GM21786 (cell line): ENCODE data around the gene UBE3A.

Experiments
- ATAC-seq: cut with Tn5 transposase; IDR thresholded peaks from one replicate; pipeline ENCODE4 v1.9.1; 2021; ENCODE audit not compliant: unreplicated experiment

UBE3A gene

GRCh38 chr15:25406846-25407245 lies 32.0 kb downstream of the UBE3A start:
- no peak for ATAC-seq

- no peak for ATAC-seq
These were observed 32.6 kb downstream of the UBE3A start for GRCh38 chr15:25406261-25406660.

- no peak for ATAC-seq
These were observed 35.1 kb downstream of the UBE3A start for GRCh38 chr15:25403771-25404170.

GRCh38 chr15:25402342-25402741 lies 36.5 kb downstream of the UBE3A start:
- ATAC-seq, result no peak

DNA sequence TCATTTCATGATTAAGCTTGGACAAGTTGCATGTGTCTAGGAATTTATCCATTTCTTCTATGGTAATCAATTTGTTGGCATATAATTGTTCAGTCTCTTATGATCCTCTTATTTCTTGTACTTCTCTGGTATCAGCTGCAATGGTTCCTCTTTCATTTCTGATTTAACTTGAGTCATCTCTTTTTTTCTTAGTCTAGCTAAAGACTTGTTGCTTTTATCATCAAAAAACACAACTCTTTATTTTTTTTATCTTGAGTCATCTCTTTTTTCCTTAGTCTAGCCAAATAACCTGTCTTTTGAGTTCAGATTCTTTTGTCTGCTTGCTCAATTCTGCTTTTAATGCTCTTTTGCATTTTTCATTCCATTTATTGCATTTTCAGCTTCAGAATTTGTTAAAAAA lies 37.3 kb downstream of the UBE3A start:
- ATAC-seq, result no peak

GRCh38 chr15:25397100-25397499 lies 41.7 kb downstream of the UBE3A start:
- ATAC-seq, result no peak

DNA sequence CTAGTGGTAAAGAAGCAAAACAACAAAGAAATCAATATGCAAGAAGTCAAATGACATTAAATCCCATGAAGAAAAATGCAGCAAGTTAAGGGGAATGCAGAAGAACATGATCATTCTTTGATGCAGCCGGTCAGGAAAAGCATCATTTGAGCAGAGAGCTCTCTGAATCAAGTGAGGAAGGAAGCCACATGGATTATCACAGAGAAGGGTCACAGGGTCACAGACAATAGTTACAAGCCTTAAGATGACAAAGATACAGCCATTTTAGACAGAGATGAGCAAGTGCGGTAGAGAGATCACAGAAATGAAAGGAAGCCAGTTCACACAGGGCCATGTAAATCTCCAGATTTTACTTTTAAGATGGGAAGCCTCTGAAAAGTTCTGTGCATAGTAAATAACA lies 43.9 kb downstream of the UBE3A start:
- ATAC-seq, result no peak

- ATAC-seq, result no peak
These were observed 46.0 kb downstream of the UBE3A start for GRCh38 chr15:25392806-25393205.

- ATAC-seq, result no peak
These were observed 46.7 kb downstream of the UBE3A start for GRCh38 chr15:25391971-25392721.

- no peak for ATAC-seq
These were observed 52.8 kb downstream of the UBE3A start for GRCh38 chr15:25385986-25386385.

DNA sequence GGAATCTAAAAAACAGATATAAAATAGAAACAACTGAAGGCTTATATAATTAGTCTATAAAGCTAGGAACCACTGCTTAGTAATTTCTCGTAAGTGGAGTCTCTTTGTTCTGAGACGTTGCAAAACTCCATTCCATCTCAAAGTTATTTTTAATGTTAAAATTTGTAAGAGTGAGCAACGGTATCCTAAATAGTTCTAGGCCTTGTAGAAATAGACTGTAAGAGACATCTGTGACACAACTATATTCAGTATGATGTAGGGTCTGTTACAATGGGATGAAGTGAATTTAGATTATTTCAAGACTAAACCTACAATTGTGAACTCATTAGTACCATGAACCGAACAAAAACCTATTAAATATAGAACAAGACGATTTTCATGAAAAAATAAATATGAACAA lies 57.2 kb downstream of the UBE3A start:
- no peak for ATAC-seq

- no peak for ATAC-seq
These were observed 60.3 kb downstream of the UBE3A start for GRCh38 chr15:25378501-25378901.

GRCh38 chr15:25375557-25375956 lies 63.3 kb downstream of the UBE3A start:
- no peak for ATAC-seq

DNA sequence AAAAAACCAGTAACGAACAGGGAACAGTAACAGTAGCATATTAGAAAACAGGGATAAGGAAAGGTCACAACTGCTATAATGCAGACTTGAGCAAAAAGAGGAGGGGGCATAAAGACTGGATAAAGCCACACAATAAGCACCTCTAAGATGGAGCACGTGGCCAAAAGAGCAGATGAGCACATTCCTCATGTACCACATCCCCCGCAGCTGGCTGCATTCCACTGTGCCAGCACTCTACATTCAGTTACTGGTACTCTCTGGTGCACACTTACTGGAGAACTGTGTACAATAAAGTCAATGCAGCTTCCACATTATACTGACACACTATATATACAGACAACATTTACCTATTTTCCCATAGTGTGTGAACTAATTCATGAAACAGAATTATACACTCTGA lies 64.7 kb downstream of the UBE3A start:
- ATAC-seq, result no peak

GRCh38 chr15:25372298-25372697 lies 66.5 kb downstream of the UBE3A start:
- ATAC-seq, result no peak

GRCh38 chr15:25368850-25369249 lies 70.0 kb downstream of the UBE3A start:
- ATAC-seq, result no peak

DNA sequence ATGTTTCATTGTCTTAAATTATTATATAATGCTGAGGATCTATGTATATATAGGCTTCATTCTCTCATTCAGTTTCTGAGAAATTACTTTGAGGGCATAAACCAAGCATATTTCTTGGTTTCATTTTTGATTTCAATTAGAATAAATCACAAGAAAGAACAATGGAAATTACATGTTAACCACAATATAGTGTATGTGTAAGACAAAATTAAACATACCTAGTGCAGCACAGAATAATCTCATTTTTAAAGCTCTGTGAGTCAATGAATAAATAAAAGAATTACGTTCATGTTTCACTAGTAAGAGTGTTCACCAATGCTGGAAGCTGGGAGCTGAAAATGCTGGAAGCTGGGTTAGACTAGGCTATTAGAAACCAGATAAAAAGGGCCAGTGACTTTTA lies 72.8 kb downstream of the UBE3A start:
- ATAC-seq, result no peak

GRCh38 chr15:25362545-25362944 lies 76.3 kb downstream of the UBE3A start:
- no peak for ATAC-seq

DNA sequence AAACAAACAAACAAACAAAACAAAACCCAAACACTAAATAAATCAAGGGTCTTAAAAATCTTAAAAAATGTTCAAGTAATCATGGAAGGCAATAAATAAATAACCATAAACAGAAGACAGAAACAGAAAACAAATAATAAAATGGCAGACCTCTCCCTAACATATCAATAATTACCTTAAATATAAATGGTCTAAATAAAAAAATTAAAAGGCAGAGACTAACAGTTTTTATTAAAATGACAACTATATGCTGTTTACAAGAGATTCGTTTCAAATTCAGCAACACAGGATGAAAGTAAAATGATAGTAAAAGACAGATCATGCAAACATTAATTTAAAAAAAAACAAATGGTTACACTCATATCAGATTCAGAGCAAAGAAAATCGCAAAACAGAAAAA lies 91.1 kb downstream of the UBE3A start:
- no peak for ATAC-seq

- ATAC-seq, result no peak
These were observed 92.5 kb downstream of the UBE3A start for GRCh38 chr15:25346371-25346770.

- ATAC-seq, result no peak
These were observed 92.9 kb downstream of the UBE3A start for GRCh38 chr15:25345943-25346342.

DNA sequence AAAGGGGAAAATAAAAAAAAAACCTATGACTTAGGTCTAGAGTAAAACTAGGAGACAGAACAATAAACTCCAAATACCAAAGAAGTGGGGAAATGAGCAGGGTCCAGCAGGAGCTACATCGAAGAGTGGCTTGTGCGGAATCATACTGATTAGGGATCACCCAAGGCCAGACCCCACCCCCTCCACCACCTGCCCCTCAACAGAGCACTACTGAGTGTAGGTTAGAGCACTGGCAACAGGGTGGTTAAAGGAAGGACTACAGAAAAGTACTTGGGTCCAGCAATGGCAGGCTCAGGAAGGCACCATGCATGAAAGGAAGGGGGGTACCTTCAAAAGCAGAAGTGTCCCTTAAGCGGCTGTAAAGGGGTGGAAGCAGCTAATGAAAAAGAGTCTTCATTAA lies 96.2 kb downstream of the UBE3A start:
- ATAC-seq, result no peak

DNA sequence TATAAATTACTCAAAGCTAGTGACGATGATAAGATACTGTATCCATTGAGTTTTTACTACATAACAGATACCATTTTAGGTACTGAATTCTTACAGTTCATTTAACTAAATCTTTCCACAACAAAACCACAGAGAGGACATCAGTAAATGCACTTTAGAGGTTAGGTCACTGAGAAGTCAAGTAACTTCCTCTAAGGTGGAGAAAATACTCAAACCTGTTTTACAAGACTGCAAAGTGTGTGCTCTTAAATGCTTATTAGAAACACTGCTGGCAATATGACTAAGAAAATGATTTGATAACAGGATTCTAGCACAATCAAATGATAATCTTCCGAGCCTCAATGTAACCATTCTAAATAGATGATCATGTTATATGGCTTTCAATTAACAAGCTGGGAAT lies 99.4 kb downstream of the UBE3A start:
- no peak for ATAC-seq
